ENCODE measurements around the gene GUCA1A. TPM values are rescaled to one million over a fixed set of nuclear protein-coding genes. Genes with fewer than 3 reads are reported as not detected.

GUCA1A gene
- 0.49 and 1.0 TPM in 2 replicates for total RNA-seq

GRCh38 chr6:42173101-42173500, at the start of gene GUCA1A:
TSS of gene GUCA1A (plus strand) at chr6:42173364. CDS start at chr6:42173614, 250 bp downstream.

GRCh38 chr6:42142118-42142835, 30.9 kb upstream of the GUCA1A start, which contains the start of gene C6orf132:
TSS of gene C6orf132 (minus strand) at chr6:42142620. CDS start at chr6:42142444, 176 bp downstream.

GRCh38 chr6:42217519-42218367, 44.6 kb downstream of the GUCA1A start, which contains the start of gene MRPS10:
TSS of gene MRPS10 (minus strand) at chr6:42217861. CDS start at chr6:42217849, 12 bp downstream.

Other genes with a start within 250 kb of the GUCA1A start
- 69.3 and 121 TPM in 2 replicates for gene CCND3, start 231.6 kb upstream of the GUCA1A start, total RNA-seq
- gene TAF8, start 122.8 kb upstream of the GUCA1A start, total RNA-seq, result 19.8 and 23.3 TPM in 2 replicates
- gene C6orf132, start 30.7 kb upstream of the GUCA1A start, total RNA-seq, result 17.3 and 22.6 TPM in 2 replicates
- gene GUCA1B, start 21.6 kb downstream of the GUCA1A start, total RNA-seq, result not detected in 2 replicates
- gene MRPS10, start 44.5 kb downstream of the GUCA1A start, total RNA-seq, result 20.3 and 37.3 TPM in 2 replicates

Measured in mesangial cell (primary cell).